Measurements from ENCODE around the gene NUP35.
A peak's percentile ranks its signal among the peaks of the same experiment; 100 is the strongest.

NUP35 gene, protein sequence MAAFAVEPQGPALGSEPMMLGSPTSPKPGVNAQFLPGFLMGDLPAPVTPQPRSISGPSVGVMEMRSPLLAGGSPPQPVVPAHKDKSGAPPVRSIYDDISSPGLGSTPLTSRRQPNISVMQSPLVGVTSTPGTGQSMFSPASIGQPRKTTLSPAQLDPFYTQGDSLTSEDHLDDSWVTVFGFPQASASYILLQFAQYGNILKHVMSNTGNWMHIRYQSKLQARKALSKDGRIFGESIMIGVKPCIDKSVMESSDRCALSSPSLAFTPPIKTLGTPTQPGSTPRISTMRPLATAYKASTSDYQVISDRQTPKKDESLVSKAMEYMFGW

DNA sequence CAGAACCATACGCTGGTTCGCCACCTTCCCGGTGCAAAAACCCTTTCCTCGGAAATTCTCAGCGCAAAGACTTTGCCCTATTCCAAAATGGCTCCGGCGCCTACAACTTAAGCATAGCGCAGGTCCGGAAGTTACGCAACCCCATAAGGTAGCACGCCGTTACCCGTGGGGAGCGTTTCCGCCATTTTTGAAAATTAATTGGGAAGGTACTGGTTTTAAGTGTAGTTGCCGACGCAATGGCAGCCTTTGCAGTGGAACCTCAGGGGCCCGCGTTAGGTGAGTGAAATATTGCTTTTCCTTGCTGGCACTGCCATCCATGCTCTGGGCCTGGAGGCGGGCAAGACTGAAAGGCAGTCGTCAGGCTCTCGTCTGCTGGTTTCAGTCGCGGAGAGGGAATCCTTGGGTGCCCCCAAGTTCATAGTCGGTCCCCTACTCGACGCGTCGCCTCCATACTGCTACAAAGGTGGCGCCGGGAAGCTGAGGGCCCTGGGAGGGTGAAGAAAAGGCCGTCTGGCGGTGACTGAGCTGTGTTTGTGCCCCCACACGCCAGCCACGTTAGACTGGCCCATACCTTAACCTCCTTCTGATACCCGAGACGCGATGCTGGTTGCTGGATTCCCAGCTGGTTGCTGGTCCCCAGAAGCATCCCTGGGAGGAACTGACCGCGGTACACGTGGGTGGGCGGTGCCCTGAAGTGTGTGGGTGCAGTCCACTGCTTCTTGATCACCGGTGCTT, at the start of gene NUP35:
Gene NUP35, plus strand, starts transcription at position 222 of the 735 bp plus-strand sequence. Its CDS starts 15 bp downstream, at position 237.
- Histone ChIP-seq H3K36me3 (ENCODE audit: insufficient read depth, low read length) (no peaks in the 10 kb centered on the region), H3K4me1 (ENCODE audit: insufficient read depth, low read length) (no peaks in the 10 kb centered on the region), H3K9ac (ENCODE audit: low read depth, low read length) (peak within 1 kb of the TSS; percentile 83), H3K9me3 (ENCODE audit: control insufficient read depth, insufficient read depth, low read length) (no peaks in the 10 kb centered on the region)

DNA sequence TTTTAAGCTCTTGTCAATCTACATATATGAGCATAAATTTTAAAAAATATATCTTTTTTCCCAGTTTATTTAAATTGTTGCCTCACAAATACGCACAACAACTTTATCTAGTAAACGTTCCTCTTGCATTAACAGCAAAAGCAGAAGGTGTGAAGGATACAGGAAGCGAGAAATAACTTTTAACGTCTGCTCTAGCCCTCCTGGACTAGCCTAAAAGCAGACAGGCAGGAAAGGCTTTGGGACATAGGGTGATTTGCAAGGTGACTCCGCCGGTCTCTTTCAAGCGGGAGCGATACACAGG, 46.1 kb upstream of the NUP35 start:
- peak overlapping the region; percentile 69 for H3K9ac ChIP-seq (ENCODE audit: low read depth, low read length)
- no peaks in the 10 kb centered on the region for H3K36me3 ChIP-seq (ENCODE audit: insufficient read depth, low read length)
- no peaks in the 10 kb centered on the region; the same call in 1 of the 2 replicates for H3K4me1 ChIP-seq (ENCODE audit: insufficient read depth, low read length)
- no peaks in the 10 kb centered on the region for H3K9me3 ChIP-seq (ENCODE audit: control insufficient read depth, insufficient read depth, low read length)

DNA sequence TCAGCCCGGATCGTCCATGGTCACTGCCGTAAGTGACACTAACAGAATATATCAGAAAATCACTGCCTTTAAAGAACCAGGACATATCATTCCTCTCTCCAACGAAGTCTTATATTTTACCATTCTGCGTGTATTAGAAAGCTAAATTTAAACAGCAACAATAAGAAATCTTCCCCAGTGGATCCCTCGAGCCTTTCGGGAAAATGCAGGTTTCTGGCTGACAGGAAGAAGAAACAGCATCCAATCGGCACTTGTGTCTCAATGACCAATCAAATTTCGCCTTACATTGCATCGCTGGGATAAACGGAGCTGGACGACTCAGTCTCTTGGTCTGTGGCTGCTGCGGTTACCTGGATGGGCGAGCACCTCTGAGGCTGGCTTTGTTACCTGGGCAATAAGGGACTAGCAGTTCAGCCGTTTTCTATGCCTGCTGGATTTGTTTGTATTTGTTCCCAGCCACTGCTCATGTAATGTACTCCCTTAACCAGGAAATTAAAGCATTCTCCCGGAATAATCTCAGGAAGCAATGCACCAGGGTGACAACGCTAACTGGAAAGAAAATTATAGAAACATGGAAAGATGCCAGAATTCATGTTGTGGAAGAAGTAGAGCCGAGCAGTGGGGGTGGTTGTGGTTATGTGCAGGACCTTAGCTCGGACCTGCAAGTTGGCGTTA, 45.6 kb upstream of the NUP35 start, which contains the start of gene DUSP19:
Gene DUSP19, plus strand, starts transcription at position 284 of the 675 bp plus-strand sequence. Its CDS starts 187 bp downstream, at position 471.
- Histone ChIP-seq H3K4me1 (ENCODE audit: insufficient read depth, low read length) (no peaks in the 10 kb centered on the region; the same call in 1 of the 2 replicates), H3K9me3 (ENCODE audit: control insufficient read depth, insufficient read depth, low read length) (no peaks in the 10 kb centered on the region), H3K36me3 (ENCODE audit: insufficient read depth, low read length) (no peaks in the 10 kb centered on the region), H3K9ac (ENCODE audit: low read depth, low read length) (peak within 1 kb of the TSS; percentile 69)

- peak overlapping the region; percentile 69 for H3K9ac ChIP-seq (ENCODE audit: low read depth, low read length)
- H3K9me3 ChIP-seq (ENCODE audit: control insufficient read depth, insufficient read depth, low read length): no peaks in the 10 kb centered on the region
- H3K36me3 ChIP-seq (ENCODE audit: insufficient read depth, low read length): no peaks in the 10 kb centered on the region
- no peaks in the 10 kb centered on the region; the same call in 1 of the 2 replicates for H3K4me1 ChIP-seq (ENCODE audit: insufficient read depth, low read length)
These were observed 45.0 kb upstream of the NUP35 start for GRCh38 chr2:183079139-183079775.

DNA sequence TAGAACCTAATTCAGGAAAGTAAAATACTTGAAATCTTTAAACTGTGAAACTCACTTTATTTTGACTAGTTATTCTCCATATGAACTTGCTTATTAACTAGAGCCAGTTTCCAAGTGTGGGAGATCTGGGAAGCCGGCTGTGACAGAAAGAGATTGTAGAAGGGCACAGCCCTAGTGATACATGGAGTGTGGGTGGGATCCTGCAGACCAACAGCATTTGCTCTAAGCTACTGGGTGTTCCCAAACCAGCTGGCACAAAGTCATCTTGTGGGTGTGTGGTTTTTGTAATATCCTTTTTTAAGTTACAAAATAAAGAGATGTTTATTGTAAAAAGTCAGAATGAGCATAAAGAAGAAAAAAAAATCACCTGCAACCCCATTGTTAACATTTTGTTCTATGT, 42.3 kb upstream of the NUP35 start:
- Histone ChIP-seq H3K9me3 (ENCODE audit: control insufficient read depth, insufficient read depth, low read length) (no peaks in the 10 kb centered on the region), H3K36me3 (ENCODE audit: insufficient read depth, low read length) (no peaks in the 10 kb centered on the region), H3K4me1 (ENCODE audit: insufficient read depth, low read length) (no peaks in the 10 kb centered on the region; the same call in 1 of the 2 replicates), H3K9ac (ENCODE audit: low read depth, low read length) (no peak overlapping the region)

DNA sequence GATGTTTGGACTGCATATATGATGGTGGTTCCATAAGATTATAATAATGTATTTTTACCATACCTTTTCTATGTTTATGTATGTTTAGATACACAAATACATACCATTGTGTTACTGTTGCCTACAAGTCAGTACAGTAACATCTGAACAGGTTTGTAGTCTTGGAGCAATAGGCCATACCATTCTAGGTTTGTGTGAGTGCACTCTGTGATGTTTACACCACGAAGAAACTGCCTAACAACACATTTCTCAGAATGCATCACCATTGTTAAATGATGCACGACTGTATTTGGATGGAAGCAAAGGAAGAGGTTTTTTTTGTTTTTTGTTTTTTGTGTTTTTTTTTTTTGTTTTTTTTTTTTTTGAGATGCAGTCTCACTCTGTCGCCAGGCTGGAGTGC, 36.2 kb upstream of the NUP35 start:
- Histone ChIP-seq H3K9me3 (ENCODE audit: control insufficient read depth, insufficient read depth, low read length) (no peaks in the 10 kb centered on the region), H3K4me1 (ENCODE audit: insufficient read depth, low read length) (no peaks in the 10 kb centered on the region), H3K9ac (ENCODE audit: low read depth, low read length) (no peak overlapping the region), H3K36me3 (ENCODE audit: insufficient read depth, low read length) (no peaks in the 10 kb centered on the region)

- Histone ChIP-seq H3K4me1 (ENCODE audit: insufficient read depth, low read length) (no peaks in the 10 kb centered on the region), H3K36me3 (ENCODE audit: insufficient read depth, low read length) (no peaks in the 10 kb centered on the region), H3K9me3 (ENCODE audit: control insufficient read depth, insufficient read depth, low read length) (no peaks in the 10 kb centered on the region), H3K9ac (ENCODE audit: low read depth, low read length) (no peak overlapping the region)
These were observed 34.9 kb upstream of the NUP35 start for GRCh38 chr2:183089192-183089851.

- H3K36me3 ChIP-seq (ENCODE audit: insufficient read depth, low read length): no peaks in the 10 kb centered on the region
- H3K4me1 ChIP-seq (ENCODE audit: insufficient read depth, low read length): no peaks in the 10 kb centered on the region
- no peak overlapping the region for H3K9ac ChIP-seq (ENCODE audit: low read depth, low read length)
- no peaks in the 10 kb centered on the region for H3K9me3 ChIP-seq (ENCODE audit: control insufficient read depth, insufficient read depth, low read length)
These were observed 32.8 kb upstream of the NUP35 start for GRCh38 chr2:183091318-183091953.

DNA sequence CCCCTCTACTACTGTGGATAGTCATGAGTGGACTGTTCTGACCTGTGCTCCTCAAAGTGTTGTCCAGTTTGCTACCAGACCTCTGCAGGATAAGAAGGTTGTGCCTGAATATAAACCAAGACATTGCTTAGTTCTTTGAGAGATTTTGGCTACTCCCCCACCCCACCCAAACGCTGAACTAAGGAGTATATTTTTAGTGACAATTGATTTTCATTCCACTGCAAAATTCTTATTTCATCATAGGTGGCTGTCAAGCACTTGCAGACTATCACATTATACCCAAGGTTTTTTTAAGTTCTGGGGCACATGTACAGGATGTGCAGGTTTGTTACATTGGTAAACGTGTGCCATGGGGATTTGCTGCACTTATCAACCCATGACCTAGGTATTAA, 32.3 kb upstream of the NUP35 start:
- Histone ChIP-seq H3K36me3 (ENCODE audit: insufficient read depth, low read length) (no peaks in the 10 kb centered on the region), H3K9me3 (ENCODE audit: control insufficient read depth, insufficient read depth, low read length) (no peaks in the 10 kb centered on the region), H3K9ac (ENCODE audit: low read depth, low read length) (no peak overlapping the region), H3K4me1 (ENCODE audit: insufficient read depth, low read length) (no peaks in the 10 kb centered on the region)

DNA sequence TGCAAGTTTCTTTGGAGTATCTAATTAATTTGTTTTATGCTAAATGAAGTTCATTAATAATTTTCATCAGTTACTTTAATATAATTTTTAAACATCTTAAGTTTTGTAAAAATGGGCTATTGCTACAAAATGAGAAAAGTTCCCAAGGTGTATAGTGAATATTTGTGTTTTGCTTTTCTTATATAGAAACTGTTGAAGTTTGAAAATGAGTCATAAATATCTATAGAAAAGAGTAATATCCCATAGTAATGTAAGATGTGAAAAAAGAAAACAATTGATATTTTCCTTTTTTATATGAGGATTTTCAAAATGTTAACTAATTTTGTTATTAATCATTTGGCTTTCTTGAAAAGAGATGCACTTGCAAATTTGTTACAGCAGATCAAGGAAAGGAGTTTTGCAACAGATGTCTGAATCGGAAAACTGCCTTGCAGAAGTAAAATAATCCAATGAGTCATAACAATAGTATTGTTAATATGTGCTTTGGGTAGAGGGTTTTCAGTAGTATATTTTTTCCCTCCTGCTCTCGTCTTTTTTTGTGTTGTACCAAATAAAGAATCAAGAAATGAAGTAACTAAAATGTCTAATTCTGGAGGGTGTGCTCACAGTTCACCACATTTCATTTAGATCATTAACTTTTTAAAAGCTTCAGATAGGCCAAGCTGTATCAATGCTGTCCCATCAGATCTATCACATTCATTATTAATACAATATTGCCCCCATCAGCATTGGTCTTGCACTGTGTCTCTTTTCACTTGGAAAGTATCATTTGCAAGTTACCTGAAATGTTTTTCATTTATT, 30.2 kb upstream of the NUP35 start:
- no peaks in the 10 kb centered on the region for H3K9me3 ChIP-seq (ENCODE audit: control insufficient read depth, insufficient read depth, low read length)
- no peak overlapping the region for H3K9ac ChIP-seq (ENCODE audit: low read depth, low read length)
- H3K36me3 ChIP-seq (ENCODE audit: insufficient read depth, low read length): no peaks in the 10 kb centered on the region
- no peaks in the 10 kb centered on the region for H3K4me1 ChIP-seq (ENCODE audit: insufficient read depth, low read length)

GRCh38 chr2:183105402-183106134, 18.7 kb upstream of the NUP35 start:
- H3K9me3 ChIP-seq (ENCODE audit: control insufficient read depth, insufficient read depth, low read length): no peaks in the 10 kb centered on the region
- no peaks in the 10 kb centered on the region for H3K4me1 ChIP-seq (ENCODE audit: insufficient read depth, low read length)
- no peak overlapping the region for H3K9ac ChIP-seq (ENCODE audit: low read depth, low read length)
- H3K36me3 ChIP-seq (ENCODE audit: insufficient read depth, low read length): no peaks in the 10 kb centered on the region

- Histone ChIP-seq H3K4me1 (ENCODE audit: insufficient read depth, low read length) (no peaks in the 10 kb centered on the region), H3K9me3 (ENCODE audit: control insufficient read depth, insufficient read depth, low read length) (no peaks in the 10 kb centered on the region), H3K36me3 (ENCODE audit: insufficient read depth, low read length) (no peaks in the 10 kb centered on the region), H3K9ac (ENCODE audit: low read depth, low read length) (no peak overlapping the region)
These were observed 11.7 kb upstream of the NUP35 start for GRCh38 chr2:183112577-183112976.
